Measurements from ENCODE around the gene GAP43.
"Not testable (repeated sequence)": the region's sequence is repeated elsewhere in the genome, so short reads cannot be mapped to it uniquely, and the experiment has no call there.

GAP43 gene

DNA sequence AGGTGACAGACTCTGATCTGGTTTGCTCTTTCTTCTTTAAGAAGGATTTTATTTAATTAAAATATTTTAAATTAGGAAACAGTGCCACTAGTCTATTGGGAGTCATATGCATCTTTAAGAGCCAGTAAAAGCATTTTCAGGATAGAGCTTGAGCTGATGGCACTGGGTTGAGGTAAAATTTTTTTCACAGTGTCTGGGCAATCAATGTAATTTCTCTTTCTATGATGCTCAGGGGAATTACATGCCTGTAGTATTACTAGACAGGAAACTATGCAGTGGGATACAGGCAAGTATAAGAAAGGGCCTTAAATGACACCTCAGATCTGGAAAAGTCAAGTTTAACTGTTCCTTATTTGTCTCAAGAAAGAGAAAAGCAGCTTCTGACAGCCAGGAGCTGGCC, 76.4 kb downstream of the GAP43 start:
- no peak for DNase-seq

DNA sequence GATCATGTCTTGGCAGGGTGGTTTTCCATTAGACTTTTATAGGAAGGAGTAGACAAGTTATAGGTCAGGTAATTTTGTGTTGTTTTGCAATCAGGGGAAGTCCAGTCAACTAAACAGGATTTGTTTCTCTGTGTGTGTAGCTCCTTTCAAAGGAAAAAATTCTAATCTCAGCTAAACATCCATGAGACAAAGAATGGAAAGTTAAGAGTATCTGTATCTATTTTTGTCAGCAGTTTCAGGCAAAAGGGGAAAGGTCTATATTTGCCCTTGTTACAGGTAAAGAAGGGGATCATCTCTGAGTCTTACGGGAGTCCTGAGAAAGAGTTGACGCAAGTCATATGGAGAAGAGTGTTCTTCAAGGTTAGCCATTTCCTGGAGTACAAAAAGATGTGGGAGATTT, 79.3 kb downstream of the GAP43 start:
- no peak for DNase-seq

DNA sequence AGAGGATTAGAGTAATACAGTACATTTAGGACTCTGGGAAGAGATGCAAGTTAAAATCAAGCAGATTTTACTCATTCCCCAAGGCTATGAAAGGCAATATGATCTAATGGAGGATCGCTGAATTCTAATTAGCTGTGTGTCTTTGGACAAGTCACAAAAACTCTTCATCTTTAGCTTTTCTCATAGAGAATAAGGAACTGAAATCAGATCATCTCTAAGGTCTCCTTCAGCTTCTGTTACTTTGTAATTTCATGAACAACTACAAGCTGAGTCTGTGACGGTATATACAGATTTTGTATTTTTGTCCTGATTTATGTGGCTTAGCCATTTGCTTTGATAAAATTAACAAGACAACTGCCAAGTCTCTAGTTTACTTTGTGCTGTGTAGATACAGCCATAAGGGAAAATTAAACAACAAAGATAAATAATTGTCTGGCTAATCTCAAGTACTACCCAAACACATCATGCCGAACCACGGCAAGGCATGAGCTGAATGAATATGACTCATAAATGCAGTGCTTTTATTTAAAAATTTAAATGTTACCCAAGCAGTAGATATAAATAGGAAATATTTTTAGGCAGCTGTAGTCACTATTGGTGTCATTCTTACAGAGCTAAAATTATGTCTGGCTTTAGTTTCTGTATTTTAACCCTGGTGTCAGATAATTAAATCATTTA, 81.5 kb downstream of the GAP43 start:
- DNase-seq, result no peak

DNA sequence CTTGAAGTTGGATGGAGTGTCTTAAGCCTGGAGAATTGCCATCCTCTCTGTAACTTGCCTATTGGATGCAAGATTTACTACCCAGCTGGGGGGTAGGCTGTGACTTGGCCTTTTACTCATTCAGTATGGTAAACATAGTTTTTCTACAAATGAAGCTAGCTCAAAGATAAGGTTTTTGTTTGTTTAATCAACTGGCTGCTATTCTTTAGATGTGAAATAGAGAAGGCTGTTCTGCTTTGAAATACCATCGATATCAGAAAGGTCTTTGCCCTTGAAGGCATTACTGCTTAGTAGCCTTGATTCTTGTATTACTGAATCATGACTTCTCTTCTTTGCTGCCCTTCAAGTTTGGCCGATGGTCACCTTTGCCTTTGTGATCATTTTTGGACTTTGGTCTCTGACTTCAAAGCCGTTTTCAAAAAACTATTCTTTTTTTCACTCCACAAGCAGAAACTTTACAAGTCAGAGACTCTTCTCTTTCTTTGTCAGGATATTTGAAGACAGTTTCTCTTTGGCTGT, 83.1 kb downstream of the GAP43 start:
- DNase-seq, result no peak

DNA sequence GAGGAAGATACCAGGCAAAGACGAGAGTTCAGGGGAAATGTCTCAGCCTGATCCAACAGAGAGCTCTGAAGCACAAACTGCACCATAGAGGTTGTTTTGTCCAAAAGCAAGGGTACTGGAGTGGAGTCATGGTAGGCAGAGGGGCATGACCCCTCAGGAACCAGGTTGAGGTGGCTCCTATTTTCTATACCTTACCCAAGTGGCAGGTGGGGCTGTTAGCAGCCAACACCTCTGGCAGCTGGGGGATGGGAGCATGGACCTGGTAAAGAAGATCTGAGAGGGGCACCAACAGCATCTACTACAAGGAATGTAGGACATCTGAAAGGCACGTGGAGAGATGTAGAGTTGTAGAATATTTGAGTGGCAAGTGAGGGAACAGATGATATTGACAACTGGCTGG, 85.2 kb downstream of the GAP43 start:
- no peak for DNase-seq

DNA sequence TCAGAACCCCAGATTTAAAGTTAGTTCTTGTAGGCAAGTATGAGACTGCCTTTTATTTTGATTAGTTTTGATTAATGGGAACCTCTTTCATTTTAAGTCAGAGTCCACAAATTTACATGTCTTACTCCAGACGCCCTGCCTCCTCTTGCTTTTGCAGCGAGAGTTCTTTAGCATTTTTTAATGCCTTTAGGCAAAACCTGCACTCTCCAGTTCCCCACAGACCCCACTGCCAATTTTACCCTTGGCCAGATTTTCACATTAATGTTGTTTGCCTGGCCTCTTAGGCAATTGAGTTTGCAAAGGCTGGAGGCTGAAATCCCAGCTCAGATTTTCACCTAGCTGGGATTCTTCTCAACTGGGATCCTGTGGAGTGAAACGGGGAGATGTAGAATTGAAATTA, 85.8 kb downstream of the GAP43 start:
- no peak for DNase-seq

DNA sequence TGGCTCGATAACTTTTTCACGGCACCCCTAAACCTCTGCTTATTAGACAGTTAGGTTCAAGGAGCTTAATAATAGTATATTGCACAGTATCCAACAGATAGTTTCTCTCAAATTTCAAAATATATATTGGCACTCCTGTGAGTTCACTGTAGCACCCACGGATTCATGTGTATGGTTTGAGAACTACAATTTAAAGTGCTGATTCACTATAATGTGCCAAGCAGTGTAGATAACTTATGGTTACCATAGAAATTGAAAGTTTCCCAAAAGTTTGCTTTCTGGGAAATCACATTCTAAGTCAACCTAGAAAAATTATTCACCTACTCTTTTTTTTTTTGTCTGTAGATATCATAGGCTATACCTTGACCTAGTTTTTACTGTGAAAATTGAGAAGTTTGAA, 86.6 kb downstream of the GAP43 start:
- DNase-seq, result no peak

DNA sequence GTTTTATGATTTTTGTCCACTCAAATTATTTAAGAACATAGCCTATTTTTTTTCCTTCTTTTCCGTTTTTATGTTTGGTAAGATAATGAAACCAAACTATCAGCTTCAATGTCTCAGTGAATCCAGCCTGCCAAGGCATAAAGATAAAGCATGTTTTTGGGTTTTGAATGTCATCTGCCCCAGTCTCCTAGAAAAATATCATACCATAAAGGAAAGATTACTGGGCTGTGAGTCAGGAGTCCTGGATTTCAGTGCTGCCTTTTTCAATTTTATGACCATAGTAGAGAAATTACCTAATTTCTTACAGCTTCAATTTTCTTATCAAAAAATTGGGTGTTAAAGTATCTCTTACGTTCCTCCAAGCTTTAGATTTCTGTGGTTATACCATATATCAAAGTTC, 87.5 kb downstream of the GAP43 start:
- DNase-seq, result no peak

DNA sequence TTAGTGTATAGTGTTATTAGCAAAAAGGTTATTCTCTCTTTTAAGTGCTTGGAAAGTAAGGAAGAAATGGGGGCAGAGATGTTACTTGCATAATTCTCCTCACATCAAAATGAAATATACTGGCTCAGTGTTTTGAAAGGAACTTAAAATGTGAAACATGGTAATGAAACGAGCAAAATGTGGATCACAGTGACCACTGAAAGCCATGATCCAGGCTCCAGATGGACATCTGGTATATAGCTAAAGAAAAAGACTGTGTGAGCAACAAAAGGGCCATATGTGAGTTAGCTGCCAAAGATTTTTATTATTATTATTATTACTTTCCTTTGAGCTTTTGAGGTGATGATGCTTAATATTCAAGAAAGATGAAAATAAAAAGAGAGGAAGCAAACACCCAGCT, 89.6 kb downstream of the GAP43 start:
- DNase-seq, result no peak

DNA sequence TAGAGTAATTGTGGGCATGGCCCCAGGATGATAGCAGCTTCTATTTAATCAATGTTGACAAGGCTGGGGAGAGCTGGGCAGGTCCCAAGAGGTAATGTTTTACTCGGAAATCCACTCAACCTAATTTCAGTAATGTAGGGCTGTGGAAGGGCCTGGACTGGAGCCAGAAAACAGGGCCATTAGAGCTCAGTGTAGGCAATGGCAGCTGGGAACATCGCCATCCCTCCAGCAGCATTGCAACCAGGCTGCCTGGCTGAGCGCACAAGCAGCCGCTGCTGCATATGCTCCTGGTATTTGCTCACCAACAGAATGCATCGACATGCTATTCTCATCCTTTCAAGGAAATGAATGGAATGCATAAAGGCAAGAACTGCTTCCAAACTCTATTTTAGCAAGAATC, 90.0 kb downstream of the GAP43 start:
- DNase-seq, result no peak

DNA sequence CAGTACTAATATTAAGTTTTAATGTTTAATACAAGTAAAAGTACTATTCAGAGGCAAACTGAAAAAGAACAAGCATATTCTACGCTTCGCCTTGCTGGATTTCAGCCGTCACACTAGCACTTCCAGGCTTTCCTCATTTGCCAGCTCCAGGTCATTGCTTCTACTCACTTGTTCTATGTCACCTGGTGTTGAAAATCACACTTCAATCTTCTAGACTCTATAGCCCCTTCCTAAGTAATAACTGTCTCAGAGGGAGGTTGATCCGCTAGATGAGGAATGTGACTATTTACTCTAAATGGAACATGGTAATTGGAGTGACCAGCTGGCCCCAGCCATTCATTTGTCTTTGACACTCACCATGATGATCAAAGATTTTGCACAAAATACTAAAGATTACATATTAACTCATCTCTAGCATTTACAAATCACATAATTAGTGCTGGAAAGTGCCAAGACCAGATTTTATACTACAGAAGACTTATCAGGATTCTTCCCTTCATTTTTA, 92.0 kb downstream of the GAP43 start:
- no peak for DNase-seq

DNA sequence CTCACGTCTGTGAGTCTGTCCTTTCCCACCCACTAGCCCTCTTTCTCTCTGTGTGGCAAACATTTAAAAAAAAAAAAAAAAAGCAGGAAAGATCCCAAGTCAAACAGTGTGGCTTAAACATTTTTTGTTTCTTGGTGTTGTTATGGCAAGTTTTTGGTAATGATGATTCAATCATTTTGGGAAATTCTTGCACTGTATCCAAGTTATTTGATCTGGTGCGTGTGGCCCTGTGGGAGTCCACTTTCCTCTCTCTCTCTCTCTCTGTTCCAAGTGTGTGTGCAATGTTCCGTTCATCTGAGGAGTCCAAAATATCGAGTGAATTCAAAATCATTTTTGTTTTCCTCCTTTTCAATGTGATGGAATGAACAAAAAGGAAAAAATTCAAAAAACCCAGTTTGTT, 97.7 kb downstream of the GAP43 start:
- no peak for DNase-seq

DNA sequence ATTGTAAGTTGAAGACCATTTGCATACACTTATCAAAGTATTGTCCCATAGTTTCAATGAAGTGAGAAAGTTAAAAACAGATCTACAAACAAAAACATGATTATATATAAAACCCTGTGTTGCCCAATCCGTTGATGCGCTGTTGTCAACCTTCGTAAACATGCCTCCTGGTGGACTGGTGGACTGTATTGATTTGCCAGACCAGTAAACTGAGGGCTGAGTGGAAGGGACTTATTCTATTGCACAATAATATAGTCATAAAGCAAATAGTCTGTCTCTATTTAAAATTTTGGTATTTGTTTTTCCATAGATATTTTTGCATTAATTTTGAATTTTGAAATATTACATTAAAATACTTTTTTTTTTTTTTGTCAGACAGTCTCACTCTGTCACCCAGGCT, 102.5 kb downstream of the GAP43 start:
- DNase-seq, result no peak

DNA sequence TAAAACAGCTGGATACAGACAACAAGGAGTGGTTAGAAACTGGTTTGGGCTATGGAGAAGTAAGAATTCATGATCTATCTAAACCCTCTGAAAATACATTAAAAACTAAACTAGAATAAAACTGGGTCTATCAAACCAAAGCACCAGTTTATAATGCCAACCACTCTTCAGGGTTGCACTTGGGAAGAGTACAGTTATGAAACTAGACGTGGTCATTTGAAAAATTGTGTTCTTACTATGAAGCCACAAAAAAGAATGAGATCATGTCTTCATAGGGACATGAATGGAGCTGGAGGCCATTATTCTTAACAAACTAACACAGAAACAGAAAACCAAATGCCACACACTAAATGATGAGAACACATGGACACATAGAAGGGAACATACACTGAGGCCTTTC, 103.8 kb downstream of the GAP43 start:
- DNase-seq, result no peak

DNA sequence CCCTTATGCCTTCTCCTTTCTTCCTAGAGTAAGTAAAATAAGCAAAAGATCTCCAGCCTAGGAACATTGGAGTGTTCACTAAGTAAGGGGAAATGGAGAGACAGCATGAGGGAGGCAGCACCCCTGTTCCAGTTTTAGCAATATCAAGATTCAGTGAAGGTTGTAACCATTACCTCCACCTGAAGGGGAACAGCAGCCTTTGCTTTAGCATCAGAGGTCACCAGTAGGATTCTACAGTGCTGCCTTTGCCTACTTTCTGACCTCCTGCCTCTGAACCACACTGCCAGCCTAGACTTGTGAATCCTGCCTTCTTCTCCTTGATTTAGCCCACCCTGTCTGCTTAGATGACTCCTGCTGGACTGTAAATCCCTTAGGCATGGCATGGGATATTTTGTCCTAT, 104.7 kb downstream of the GAP43 start:
- DNase-seq, result no peak

DNA sequence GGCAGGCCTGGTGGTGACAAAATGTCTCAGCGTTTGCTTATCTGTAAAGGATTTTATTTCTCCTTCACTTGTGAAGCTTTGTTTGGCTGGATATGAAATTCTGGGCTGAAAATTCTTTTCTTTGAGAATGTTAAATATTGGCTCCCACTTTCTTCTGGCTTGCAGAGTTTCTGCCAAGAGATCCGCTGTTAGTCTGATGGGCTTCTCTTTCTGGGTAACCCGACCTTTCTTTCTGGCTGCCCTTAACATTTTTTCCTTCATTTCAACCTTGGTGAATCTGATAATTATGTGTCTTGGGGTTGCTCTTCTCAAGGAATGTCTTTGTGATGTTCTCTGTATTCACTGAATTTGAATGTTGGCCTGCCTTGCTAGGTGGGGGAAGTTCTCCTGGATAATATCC, 113.0 kb downstream of the GAP43 start:
- not testable (repeated sequence) for DNase-seq

DNA sequence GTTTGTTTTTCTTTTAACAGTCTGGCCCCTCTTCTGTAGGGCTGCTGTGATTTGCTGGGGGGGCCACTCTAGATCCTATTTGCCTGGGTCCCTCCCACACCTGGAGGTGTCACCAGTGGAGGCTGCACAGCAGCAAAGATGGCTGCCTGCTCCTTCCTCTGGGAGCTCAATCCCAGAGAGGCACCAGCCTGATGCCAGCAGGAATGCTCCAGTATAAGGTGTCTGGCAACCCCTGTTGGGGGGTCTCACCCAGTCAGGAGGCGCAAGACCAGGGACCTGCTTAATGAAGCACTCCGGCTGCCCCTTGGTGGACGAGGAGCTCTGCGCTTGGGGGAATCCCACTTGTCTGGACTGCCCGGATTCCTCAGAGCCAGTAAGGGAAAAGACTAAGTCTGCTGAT, 118.3 kb downstream of the GAP43 start:
- DNase-seq, result no peak

DNA sequence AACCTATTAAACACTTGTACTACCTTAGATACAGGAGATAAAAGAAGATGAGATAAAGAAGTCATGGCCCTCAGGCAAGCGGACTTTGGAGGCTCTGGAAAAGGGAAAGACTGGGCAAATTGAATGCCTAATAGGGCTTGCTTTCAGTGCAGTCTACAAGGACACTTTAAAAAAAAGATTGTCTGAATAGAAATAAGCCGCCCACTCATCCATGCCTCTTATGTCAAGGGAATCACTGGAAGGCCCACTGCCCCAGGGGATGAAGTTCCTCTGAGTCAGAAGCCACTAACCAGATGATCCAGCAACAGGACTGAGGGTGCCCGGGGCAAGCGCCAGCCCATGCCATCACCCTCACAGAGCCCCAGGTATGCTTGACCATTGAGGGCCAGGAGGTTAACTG, 121.2 kb downstream of the GAP43 start:
- DNase-seq, result not testable (repeated sequence)

DNA sequence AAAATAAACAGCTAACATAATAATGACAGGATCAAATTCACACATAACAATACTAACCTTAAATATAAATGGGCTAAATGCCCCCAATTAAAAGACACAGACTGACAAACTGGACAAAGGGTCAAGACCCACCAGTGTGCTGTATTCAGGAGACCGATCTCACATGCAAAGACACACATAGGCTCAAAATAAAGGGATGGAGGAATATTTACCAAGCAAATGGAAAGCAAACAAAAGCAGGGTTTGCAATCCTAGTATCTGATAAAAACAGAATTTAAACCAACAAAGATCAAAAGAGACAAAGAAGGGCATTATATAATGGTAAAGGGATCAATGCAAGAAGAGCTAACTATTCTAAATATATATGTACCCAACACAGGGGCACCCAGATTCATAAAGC, 129.7 kb downstream of the GAP43 start:
- not testable (repeated sequence) for DNase-seq

DNA sequence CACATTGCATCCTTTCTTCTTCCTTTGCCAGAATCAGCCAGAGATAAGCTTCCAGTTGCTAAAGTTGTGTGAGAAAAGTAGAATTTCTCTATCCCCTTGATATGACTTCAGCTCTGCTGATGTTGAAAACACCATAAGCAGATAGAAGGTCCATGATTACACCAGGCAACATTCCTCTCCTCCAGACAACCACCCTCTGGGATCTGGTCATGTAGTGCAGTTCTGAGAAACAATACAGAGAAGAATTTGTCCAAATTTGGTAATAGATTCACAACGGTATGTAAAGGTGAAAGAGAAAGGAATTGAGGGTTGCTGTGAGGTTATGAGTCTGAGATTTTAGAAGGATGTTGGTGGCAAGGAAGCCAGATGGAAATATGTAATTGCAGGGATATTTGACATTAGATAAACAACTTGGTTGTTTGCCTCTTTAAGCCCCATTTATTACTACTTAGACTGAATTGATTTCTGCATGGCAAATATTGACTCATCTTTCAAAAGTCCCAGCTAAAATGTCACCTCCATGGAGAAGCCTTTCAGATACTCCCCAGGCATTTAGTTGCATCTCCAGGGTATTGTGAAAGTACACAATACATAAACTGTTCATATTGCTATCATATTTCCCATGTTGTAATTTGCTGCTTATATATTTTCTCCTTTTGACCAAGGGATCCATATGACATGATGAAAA, 134.9 kb downstream of the GAP43 start:
- no peak for DNase-seq

DNA sequence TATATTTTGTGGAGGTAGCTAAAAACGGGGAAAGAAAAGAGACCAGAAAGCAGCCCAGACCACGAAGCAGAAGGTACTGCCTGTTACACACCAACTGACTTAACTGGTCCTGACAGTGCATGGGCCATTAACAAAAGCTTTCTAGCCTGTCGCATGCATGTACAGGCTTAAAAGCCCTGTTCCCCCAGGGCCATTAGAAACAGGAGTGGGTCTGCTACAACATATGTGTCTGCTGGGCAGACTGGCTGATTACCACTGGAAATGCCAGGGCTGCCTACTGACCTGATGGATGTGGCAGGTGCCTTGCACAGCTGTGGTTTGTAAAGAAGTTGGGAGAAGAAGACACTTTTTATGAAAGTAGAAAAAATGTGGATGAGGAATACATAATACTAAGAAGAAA, 137.4 kb downstream of the GAP43 start:
- DNase-seq, result no peak

DNA sequence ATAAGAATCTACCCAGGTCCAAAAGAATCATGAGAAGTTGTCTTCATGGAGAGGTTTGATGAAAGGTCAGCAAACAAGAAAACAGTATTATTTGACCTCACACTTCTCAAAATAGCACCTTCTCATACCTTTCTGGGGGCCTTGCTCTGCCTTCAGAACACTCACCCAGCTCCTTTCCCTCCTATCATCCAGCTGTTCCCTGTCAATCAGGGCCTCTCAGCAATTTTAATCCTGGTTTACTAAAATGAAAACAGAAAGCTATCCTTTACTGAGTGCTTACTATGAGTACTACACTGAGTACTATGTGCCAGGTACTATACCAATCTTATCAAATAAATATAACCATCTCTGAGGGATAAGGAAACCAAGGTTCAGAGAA, 138.6 kb downstream of the GAP43 start:
- no peak for DNase-seq

DNA sequence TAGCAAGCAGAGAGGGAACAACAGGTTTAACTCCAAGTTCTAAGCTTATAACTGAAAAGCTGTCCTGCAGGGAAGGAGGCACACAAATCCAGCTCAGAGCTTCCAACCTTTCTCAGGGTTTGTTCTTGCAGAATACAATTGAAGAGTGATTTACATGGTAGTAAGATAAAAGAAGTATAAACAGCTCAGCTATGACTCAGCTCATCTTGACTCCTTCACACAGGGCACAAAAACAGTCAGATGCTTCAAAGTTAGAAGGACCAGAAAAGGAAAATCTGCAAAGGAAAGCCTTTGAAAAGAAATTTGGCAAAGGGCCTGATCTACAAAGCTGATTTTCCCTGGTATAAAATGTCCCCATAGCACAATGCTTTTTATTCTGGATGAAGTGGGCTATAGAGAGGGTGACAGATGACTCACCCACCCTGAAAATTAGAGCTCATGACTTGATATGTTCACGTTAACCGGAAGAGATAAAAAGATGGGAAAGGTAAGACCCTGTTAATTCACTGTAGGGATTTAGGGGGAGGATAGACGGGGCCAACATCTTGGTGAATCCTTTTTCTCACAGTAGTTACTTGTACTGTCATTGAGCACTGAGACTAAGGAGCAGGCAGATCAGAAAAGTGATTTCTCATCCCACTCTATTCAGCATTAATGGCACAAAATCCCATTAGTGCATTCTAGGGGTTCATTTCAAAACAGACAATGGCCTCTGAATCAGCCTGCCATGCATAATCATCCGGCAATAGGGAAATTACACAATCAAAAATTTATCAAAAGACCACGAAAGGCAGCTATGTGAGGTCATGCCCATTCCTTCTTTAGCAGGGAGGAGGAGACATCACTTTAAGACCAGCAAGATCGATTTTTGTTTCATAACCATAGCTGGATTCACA, 143.5 kb downstream of the GAP43 start:
- no peak for DNase-seq
